ENCODE data around the gene FAM168A. TPM values are rescaled to one million over a fixed set of nuclear protein-coding genes. Genes with fewer than 3 reads are reported as not detected.
A peak's percentile ranks its signal among the peaks of the same experiment; 100 is the strongest.
"Not testable (repeated sequence)": the region's sequence is repeated elsewhere in the genome, so short reads cannot be mapped to it uniquely, and the experiment has no call there.

Gene FAM168A
- total RNA-seq, 1 donor from 2014 or later, result 13.0 TPM

- peak overlapping the region; percentile 72 for H3K27ac ChIP-seq (ENCODE audit: low read depth, low read length)
Observed at GRCh38 chr11:73597336-73597955, 466 bp downstream of the FAM168A start.

GRCh38 chr11:73596547-73596946 is 1.4 kb downstream of the FAM168A start:
- H3K36me3 ChIP-seq (ENCODE audit: control insufficient read depth in 3 of 3, insufficient read depth in 3 of 3, low read length in 3 of 3), result no peaks in the 10 kb centered on the region
- H3K9ac ChIP-seq (ENCODE audit: low read depth in 1 of 3, low read length in 3 of 3), result no peak overlapping the region
- no peak overlapping the region for H3K27ac ChIP-seq (ENCODE audit: low read depth, low read length)
- no peaks in the 10 kb centered on the region for H3K27me3 ChIP-seq (ENCODE audit: control insufficient read depth in 3 of 3, insufficient read depth in 3 of 3, low read length in 3 of 3)
- no peaks in the 10 kb centered on the region for H3K9me3 ChIP-seq (ENCODE audit: control insufficient read depth in 3 of 3, low read length in 3 of 3)
- H3K4me3 ChIP-seq (ENCODE audit: low read length in 3 of 3), result peak overlapping the region; percentile 85 to 98 (median 98)
- peaks cover 14 to 15% (median 14%) of the 10 kb centered on the region in 3 donors for H3K4me1 ChIP-seq (ENCODE audit: control insufficient read depth in 3 of 3, insufficient read depth in 3 of 3, low read length in 3 of 3)

More at GRCh38 chr11:73597336-73597955, 466 bp downstream of the FAM168A start:
- Histone ChIP-seq H3K9ac (ENCODE audit: low read depth in 1 of 3, low read length in 3 of 3) (peak overlapping the region; percentile 69 to 89 (median 77)), H3K4me3 (ENCODE audit: low read length in 3 of 3) (peak overlapping the region; percentile 85 to 98 (median 98)), H3K27me3 (ENCODE audit: control insufficient read depth in 3 of 3, insufficient read depth in 3 of 3, low read length in 3 of 3) (no peaks in the 10 kb centered on the region), H3K9me3 (ENCODE audit: control insufficient read depth in 3 of 3, low read length in 3 of 3) (no peaks in the 10 kb centered on the region), H3K4me1 (ENCODE audit: control insufficient read depth in 3 of 3, insufficient read depth in 3 of 3, low read length in 3 of 3) (peaks cover 14 to 15% (median 14%) of the 10 kb centered on the region in 3 donors), H3K36me3 (ENCODE audit: control insufficient read depth in 3 of 3, insufficient read depth in 3 of 3, low read length in 3 of 3) (no peaks in the 10 kb centered on the region)

DNA sequence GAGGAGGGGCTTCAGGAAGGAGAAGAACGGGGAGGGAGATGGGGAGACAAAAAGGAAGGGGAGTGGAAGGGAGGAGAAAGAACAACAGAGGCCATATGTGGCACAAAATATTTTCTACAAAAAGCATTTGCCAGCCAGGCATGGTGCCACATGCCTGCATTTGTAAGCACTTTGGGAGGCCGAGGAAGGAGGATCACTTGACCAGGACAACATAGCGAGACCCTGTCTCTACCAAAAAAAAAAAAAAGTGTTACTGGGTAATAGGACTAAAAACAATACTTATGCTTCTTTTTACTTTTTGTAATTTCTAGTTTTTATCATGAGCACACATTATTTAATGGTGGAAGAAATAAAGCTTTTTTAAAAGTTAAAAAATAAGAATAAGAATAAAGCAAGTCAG is 5.3 kb downstream of the FAM168A start:
- H3K27me3 ChIP-seq (ENCODE audit: control insufficient read depth in 3 of 3, insufficient read depth in 3 of 3, low read length in 3 of 3), result no peaks in the 10 kb centered on the region
- H3K4me1 ChIP-seq (ENCODE audit: control insufficient read depth in 3 of 3, insufficient read depth in 3 of 3, low read length in 3 of 3), result peaks cover 9 to 10% (median 10%) of the 10 kb centered on the region in 3 donors
- H3K9me3 ChIP-seq (ENCODE audit: control insufficient read depth in 3 of 3, low read length in 3 of 3), result no peaks in the 10 kb centered on the region
- H3K27ac ChIP-seq (ENCODE audit: low read depth, low read length), result no peak overlapping the region
- H3K36me3 ChIP-seq (ENCODE audit: control insufficient read depth in 3 of 3, insufficient read depth in 3 of 3, low read length in 3 of 3), result no peaks in the 10 kb centered on the region
- no peak overlapping the region for H3K4me3 ChIP-seq (ENCODE audit: low read length in 3 of 3)
- H3K9ac ChIP-seq (ENCODE audit: low read depth in 1 of 3, low read length in 3 of 3), result no peak overlapping the region

DNA sequence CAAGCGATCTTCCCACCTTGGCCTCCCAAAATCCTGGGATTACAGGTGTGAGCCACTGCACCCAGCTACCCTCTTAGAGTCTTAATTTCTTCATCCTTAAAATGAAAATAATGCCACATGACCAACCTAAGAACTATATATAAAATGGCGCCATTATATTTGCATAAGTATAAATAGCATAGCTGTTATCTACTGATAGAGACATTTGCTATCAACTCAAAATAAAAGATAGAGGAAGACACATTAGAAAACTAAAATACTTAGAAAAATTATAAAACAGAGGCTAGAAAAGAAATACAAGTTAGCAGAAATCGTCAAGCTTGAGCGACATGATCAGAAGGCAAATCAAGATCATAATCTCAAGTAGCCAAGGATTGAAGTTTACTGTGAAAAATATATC is 6.2 kb downstream of the FAM168A start:
- Histone ChIP-seq H3K36me3 (ENCODE audit: control insufficient read depth in 3 of 3, insufficient read depth in 3 of 3, low read length in 3 of 3) (no peaks in the 10 kb centered on the region), H3K4me1 (ENCODE audit: control insufficient read depth in 3 of 3, insufficient read depth in 3 of 3, low read length in 3 of 3) (peaks cover 3 to 4% (median 4%) of the 10 kb centered on the region in 3 donors)

GRCh38 chr11:73590991-73591390 is 6.9 kb downstream of the FAM168A start:
- H3K27ac ChIP-seq (ENCODE audit: low read depth, low read length), result no peak overlapping the region
- H3K36me3 ChIP-seq (ENCODE audit: control insufficient read depth in 3 of 3, insufficient read depth in 3 of 3, low read length in 3 of 3), result no peaks in the 10 kb centered on the region
- no peak overlapping the region for H3K4me3 ChIP-seq (ENCODE audit: low read length in 3 of 3)

More for the DNA sequence above, 6.2 kb downstream of the FAM168A start:
- Histone ChIP-seq H3K4me3 (ENCODE audit: low read length in 3 of 3) (no peak overlapping the region), H3K9ac (ENCODE audit: low read depth in 1 of 3, low read length in 3 of 3) (no peak overlapping the region), H3K27me3 (ENCODE audit: control insufficient read depth in 3 of 3, insufficient read depth in 3 of 3, low read length in 3 of 3) (no peaks in the 10 kb centered on the region), H3K9me3 (ENCODE audit: control insufficient read depth in 3 of 3, low read length in 3 of 3) (no peaks in the 10 kb centered on the region), H3K27ac (ENCODE audit: low read depth, low read length) (no peak overlapping the region)

DNA sequence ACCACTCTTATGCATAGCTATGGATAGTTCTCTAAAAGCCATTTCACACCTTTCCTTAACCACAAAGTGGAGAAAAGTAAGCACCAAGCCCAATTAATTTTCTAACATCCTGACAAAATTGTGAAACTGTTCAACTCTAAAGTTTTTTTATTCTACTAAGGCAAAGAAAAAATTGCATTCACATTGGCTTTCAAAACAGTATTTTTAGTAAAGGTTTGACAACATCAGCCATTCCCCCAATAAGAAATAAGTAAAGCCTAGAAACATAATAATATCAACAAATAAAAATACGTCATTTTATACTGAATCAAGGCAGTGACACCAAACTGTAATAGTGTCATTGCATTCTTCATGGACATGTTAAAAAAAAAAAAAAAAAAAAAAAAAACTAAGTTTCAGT is 11.1 kb downstream of the FAM168A start:
- H3K36me3 ChIP-seq (ENCODE audit: control insufficient read depth in 3 of 3, insufficient read depth in 3 of 3, low read length in 3 of 3), result no peaks in the 10 kb centered on the region
- no peaks in the 10 kb centered on the region for H3K27me3 ChIP-seq (ENCODE audit: control insufficient read depth in 3 of 3, insufficient read depth in 3 of 3, low read length in 3 of 3)
- H3K4me3 ChIP-seq (ENCODE audit: low read length in 3 of 3), result no peak overlapping the region
- no peaks in the 10 kb centered on the region for H3K9me3 ChIP-seq (ENCODE audit: control insufficient read depth in 3 of 3, low read length in 3 of 3)
- H3K4me1 ChIP-seq (ENCODE audit: control insufficient read depth in 3 of 3, insufficient read depth in 3 of 3, low read length in 3 of 3), result peaks cover 0 to 3% (median 2%) of the 10 kb centered on the region in 3 donors
- H3K9ac ChIP-seq (ENCODE audit: low read depth in 1 of 3, low read length in 3 of 3), result no peak overlapping the region
- no peak overlapping the region for H3K27ac ChIP-seq (ENCODE audit: low read depth, low read length)

More at GRCh38 chr11:73590991-73591390, 6.9 kb downstream of the FAM168A start:
- Histone ChIP-seq H3K27me3 (ENCODE audit: control insufficient read depth in 3 of 3, insufficient read depth in 3 of 3, low read length in 3 of 3) (no peaks in the 10 kb centered on the region), H3K9me3 (ENCODE audit: control insufficient read depth in 3 of 3, low read length in 3 of 3) (no peaks in the 10 kb centered on the region), H3K9ac (ENCODE audit: low read depth in 1 of 3, low read length in 3 of 3) (no peak overlapping the region), H3K4me1 (ENCODE audit: control insufficient read depth in 3 of 3, insufficient read depth in 3 of 3, low read length in 3 of 3) (no peaks in the 10 kb centered on the region)

- H3K27ac ChIP-seq (ENCODE audit: low read depth, low read length), result no peak overlapping the region
Observed at GRCh38 chr11:73585834-73586575, 11.9 kb downstream of the FAM168A start.

DNA sequence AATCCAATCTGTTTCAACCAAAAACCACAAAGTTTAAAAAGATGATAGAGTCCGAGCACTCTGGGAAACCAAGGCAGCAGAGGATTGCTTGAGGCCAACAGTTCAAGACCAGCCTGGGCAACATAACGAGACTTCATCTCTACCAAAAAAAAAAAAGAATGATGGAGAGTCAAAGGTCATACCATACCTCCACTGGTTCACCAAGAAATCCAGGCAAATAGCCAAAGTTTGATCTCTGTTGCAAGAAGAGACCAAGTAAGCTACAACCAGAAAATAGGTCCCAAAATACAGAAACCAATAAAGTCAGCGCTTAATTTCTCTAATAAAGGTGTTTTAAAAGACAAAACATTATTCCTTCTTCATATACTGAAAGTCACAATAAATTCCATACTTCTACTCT is 13.1 kb downstream of the FAM168A start:
- no peaks in the 10 kb centered on the region for H3K27me3 ChIP-seq (ENCODE audit: control insufficient read depth in 3 of 3, insufficient read depth in 3 of 3, low read length in 3 of 3)
- no peak overlapping the region for H3K9ac ChIP-seq (ENCODE audit: low read depth in 1 of 3, low read length in 3 of 3)
- no peaks in the 10 kb centered on the region for H3K36me3 ChIP-seq (ENCODE audit: control insufficient read depth in 3 of 3, insufficient read depth in 3 of 3, low read length in 3 of 3)
- no peaks in the 10 kb centered on the region for H3K9me3 ChIP-seq (ENCODE audit: control insufficient read depth in 3 of 3, low read length in 3 of 3)
- H3K4me3 ChIP-seq (ENCODE audit: low read length in 3 of 3), result no peak overlapping the region
- no peak overlapping the region for H3K27ac ChIP-seq (ENCODE audit: low read depth, low read length)
- H3K4me1 ChIP-seq (ENCODE audit: control insufficient read depth in 3 of 3, insufficient read depth in 3 of 3, low read length in 3 of 3), result peaks cover 0 to 3% (median 2%) of the 10 kb centered on the region in 3 donors

More at GRCh38 chr11:73585834-73586575, 11.9 kb downstream of the FAM168A start:
- no peaks in the 10 kb centered on the region for H3K27me3 ChIP-seq (ENCODE audit: control insufficient read depth in 3 of 3, insufficient read depth in 3 of 3, low read length in 3 of 3)
- no peak overlapping the region for H3K4me3 ChIP-seq (ENCODE audit: low read length in 3 of 3)
- no peaks in the 10 kb centered on the region for H3K9me3 ChIP-seq (ENCODE audit: control insufficient read depth in 3 of 3, low read length in 3 of 3)
- H3K9ac ChIP-seq (ENCODE audit: low read depth in 1 of 3, low read length in 3 of 3), result no peak overlapping the region
- H3K36me3 ChIP-seq (ENCODE audit: control insufficient read depth in 3 of 3, insufficient read depth in 3 of 3, low read length in 3 of 3), result no peaks in the 10 kb centered on the region
- peaks cover 0 to 3% (median 2%) of the 10 kb centered on the region in 3 donors for H3K4me1 ChIP-seq (ENCODE audit: control insufficient read depth in 3 of 3, insufficient read depth in 3 of 3, low read length in 3 of 3)

- Histone ChIP-seq H3K36me3 (ENCODE audit: control insufficient read depth in 3 of 3, insufficient read depth in 3 of 3, low read length in 3 of 3) (no peaks in the 10 kb centered on the region), H3K4me1 (ENCODE audit: control insufficient read depth in 3 of 3, insufficient read depth in 3 of 3, low read length in 3 of 3) (peaks cover 0 to 8% (median 2%) of the 10 kb centered on the region in 3 donors), H3K27me3 (ENCODE audit: control insufficient read depth in 3 of 3, insufficient read depth in 3 of 3, low read length in 3 of 3) (no peaks in the 10 kb centered on the region), H3K9ac (ENCODE audit: low read depth in 1 of 3, low read length in 3 of 3) (no peak overlapping the region), H3K9me3 (ENCODE audit: control insufficient read depth in 3 of 3, low read length in 3 of 3) (no peaks in the 10 kb centered on the region), H3K27ac (ENCODE audit: low read depth, low read length) (no peak overlapping the region), H3K4me3 (ENCODE audit: low read length in 3 of 3) (no peak overlapping the region)
Observed at GRCh38 chr11:73582653-73583052, 15.3 kb downstream of the FAM168A start.

DNA sequence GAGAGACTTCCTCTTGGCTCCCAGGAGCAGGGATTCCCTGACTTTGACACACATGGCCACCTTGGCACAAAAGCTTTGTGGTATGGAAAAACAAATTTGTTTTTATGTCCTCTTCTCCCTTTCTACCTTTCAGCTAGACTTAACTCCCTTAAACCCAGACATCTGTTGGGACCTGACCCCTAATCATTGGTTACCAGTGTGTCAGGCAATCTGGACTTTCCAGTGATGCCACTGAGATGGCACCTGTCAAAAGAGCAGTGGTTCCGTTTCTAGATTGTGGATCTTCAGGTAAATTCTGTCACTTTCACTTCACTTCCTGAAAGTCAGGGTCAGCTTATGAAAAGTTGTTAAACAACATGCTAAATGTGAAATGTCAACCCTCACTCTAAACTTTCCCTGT is 17.2 kb downstream of the FAM168A start:
- H3K36me3 ChIP-seq (ENCODE audit: control insufficient read depth in 3 of 3, insufficient read depth in 3 of 3, low read length in 3 of 3); H3K9me3 ChIP-seq (ENCODE audit: control insufficient read depth in 3 of 3, low read length in 3 of 3); H3K4me3 ChIP-seq (ENCODE audit: low read length in 3 of 3); H3K27ac ChIP-seq (ENCODE audit: low read depth, low read length); H3K9ac ChIP-seq (ENCODE audit: low read depth in 1 of 3, low read length in 3 of 3); H3K27me3 ChIP-seq (ENCODE audit: control insufficient read depth in 3 of 3, insufficient read depth in 3 of 3, low read length in 3 of 3): not testable (repeated sequence)
- H3K4me1 ChIP-seq (ENCODE audit: control insufficient read depth in 3 of 3, insufficient read depth in 3 of 3, low read length in 3 of 3), result peaks cover 2 to 10% (median 2%) of the 10 kb centered on the region in 3 donors
